Measurements from ENCODE around the gene PRRG4.

Gene PRRG4

GRCh38 chr11:32817181-32817851, 12.4 kb upstream of the PRRG4 start:
- TF ChIP-seq, protein P1, sequence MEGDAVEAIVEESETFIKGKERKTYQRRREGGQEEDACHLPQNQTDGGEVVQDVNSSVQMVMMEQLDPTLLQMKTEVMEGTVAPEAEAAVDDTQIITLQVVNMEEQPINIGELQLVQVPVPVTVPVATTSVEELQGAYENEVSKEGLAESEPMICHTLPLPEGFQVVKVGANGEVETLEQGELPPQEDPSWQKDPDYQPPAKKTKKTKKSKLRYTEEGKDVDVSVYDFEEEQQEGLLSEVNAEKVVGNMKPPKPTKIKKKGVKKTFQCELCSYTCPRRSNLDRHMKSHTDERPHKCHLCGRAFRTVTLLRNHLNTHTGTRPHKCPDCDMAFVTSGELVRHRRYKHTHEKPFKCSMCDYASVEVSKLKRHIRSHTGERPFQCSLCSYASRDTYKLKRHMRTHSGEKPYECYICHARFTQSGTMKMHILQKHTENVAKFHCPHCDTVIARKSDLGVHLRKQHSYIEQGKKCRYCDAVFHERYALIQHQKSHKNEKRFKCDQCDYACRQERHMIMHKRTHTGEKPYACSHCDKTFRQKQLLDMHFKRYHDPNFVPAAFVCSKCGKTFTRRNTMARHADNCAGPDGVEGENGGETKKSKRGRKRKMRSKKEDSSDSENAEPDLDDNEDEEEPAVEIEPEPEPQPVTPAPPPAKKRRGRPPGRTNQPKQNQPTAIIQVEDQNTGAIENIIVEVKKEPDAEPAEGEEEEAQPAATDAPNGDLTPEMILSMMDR (IDR thresholded peaks at IDR 0.05; ENCODE audit: low read depth, low read length): no peak

GRCh38 chr11:32817852-32818183, 11.9 kb upstream of the PRRG4 start:
- TF ChIP-seq, protein P1 (IDR thresholded peaks at IDR 0.05; ENCODE audit: low read depth, low read length): no peak
- H3K27ac ChIP-seq: no peak overlapping the region

More at GRCh38 chr11:32817181-32817851, 12.4 kb upstream of the PRRG4 start:
- H3K36me3 ChIP-seq: no peaks in the 10 kb centered on the region
- H3K9me3 ChIP-seq (ENCODE audit: severe bottlenecking): no peaks in the 10 kb centered on the region
- H3K4me3 ChIP-seq (ENCODE audit: low read depth, low read length): no peak overlapping the region
- no peak for DNase-seq
- no peaks in the 10 kb centered on the region for H3K27me3 ChIP-seq (ENCODE audit: insufficient read depth, low read depth, severe bottlenecking)
- H3K27ac ChIP-seq: no peak overlapping the region

GRCh38 chr11:32819187-32819586, 10.5 kb upstream of the PRRG4 start:
- no peak for DNase-seq
- Histone ChIP-seq H3K36me3 (no peaks in the 10 kb centered on the region), H3K27me3 (ENCODE audit: insufficient read depth, low read depth, severe bottlenecking) (no peaks in the 10 kb centered on the region), H3K4me3 (ENCODE audit: low read depth, low read length) (no peak overlapping the region), H3K27ac (no peak overlapping the region), H3K9me3 (ENCODE audit: severe bottlenecking) (no peaks in the 10 kb centered on the region)
- TF ChIP-seq, protein P1 (IDR thresholded peaks at IDR 0.05; ENCODE audit: low read depth, low read length): no peak

More at GRCh38 chr11:32817852-32818183, 11.9 kb upstream of the PRRG4 start:
- H3K36me3 ChIP-seq: no peaks in the 10 kb centered on the region
- H3K4me3 ChIP-seq (ENCODE audit: low read depth, low read length): no peak overlapping the region
- no peaks in the 10 kb centered on the region for H3K27me3 ChIP-seq (ENCODE audit: insufficient read depth, low read depth, severe bottlenecking)
- DNase-seq: no peak
- no peaks in the 10 kb centered on the region for H3K9me3 ChIP-seq (ENCODE audit: severe bottlenecking)

DNA sequence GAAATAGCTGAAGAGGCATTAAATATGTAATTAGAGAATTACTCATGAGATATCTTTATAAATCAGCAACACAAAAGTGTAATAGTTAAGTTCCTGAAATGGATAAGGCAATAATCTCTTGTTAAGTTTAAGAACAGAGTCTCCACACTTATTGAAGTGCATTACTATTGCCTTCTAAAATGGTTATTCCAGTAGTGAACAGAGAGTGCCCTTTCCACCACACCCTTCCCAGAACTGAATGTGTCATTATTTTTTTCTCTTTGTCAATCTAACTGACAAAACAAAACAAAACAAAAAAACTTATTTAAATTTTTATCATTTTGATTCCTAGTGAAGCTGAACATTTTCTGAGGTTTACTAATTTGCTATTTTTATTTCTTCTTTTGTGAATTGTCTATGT, 9.2 kb upstream of the PRRG4 start:
- Histone ChIP-seq H3K4me3 (ENCODE audit: low read depth, low read length) (no peak overlapping the region), H3K27me3 (ENCODE audit: insufficient read depth, low read depth, severe bottlenecking) (no peaks in the 10 kb centered on the region), H3K27ac (no peak overlapping the region), H3K36me3 (no peaks in the 10 kb centered on the region), H3K9me3 (ENCODE audit: severe bottlenecking) (no peaks in the 10 kb centered on the region)
- TF ChIP-seq, protein P1 (IDR thresholded peaks at IDR 0.05; ENCODE audit: low read depth, low read length): no peak
- DNase-seq: no peak

DNA sequence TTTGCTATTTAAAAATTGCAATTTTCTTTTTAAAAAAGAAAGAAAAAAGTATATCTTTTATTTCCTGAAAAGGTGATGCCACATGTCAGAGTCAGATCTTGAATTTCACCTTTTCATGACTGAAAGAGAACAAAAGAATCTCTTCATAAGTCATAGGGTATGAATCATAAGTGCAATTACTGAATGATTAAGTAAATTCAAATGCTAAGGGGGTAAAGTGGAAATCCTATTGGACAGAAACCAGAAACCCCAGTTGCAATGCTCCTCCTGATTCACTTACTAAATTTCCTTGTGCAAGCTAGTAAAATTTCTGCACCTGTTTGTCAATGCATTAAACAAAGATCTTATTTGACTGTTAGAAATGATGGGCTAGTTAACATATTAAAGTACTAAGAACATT, 8.2 kb upstream of the PRRG4 start:
- H3K9me3 ChIP-seq (ENCODE audit: severe bottlenecking): no peaks in the 10 kb centered on the region
- H3K27me3 ChIP-seq (ENCODE audit: insufficient read depth, low read depth, severe bottlenecking): no peaks in the 10 kb centered on the region
- no peak for DNase-seq
- H3K27ac ChIP-seq: no peak overlapping the region
- no peaks in the 10 kb centered on the region for H3K36me3 ChIP-seq
- no peak overlapping the region for H3K4me3 ChIP-seq (ENCODE audit: low read depth, low read length)
- TF ChIP-seq, protein P1 (IDR thresholded peaks at IDR 0.05; ENCODE audit: low read depth, low read length): no peak

All from WERI-Rb-1 (cell line).